RWPE1 (cell line): Measurements from ENCODE around the gene B3GALT5.
"Not testable (repeated sequence)": the region's sequence is repeated elsewhere in the genome, so short reads cannot be mapped to it uniquely, and the experiment has no call there.

Experiments
- CTCF ChIA-PET: fragments of 350-600 bp; sonication (Branson Sonifier 250); formaldehyde crosslinking; extraction: SDS; loops from one replicate; lab custom pipeline; 2021; lab: Yijun Ruan, JAX
- POLR2A ChIA-PET: fragments of 400-600 bp; formaldehyde crosslinking; extraction: SDS; loops from one replicate; lab custom pipeline; 2020; ENCODE audit warnings: antibody characterized with exemption; ENCODE audit not compliant: low non-redundant PET; lab: Yijun Ruan, JAX
- DNase-seq: peaks from one replicate; pipeline ENCODE4 v3.0.0; 2012; ENCODE audit warnings: low spot score
- H3K27ac ChIP-seq: fragments of 450-650 bp; 2 replicates; pipeline ENCODE4 v1.5.1; 2017
- CTCF ChIP-seq: fragments of 450-650 bp; conservative IDR thresholded peaks from 2 replicates; pipeline ENCODE4 v1.5.1; 2017; ENCODE audit warnings: low read depth, mild to moderate bottlenecking

Gene B3GALT5

DNA sequence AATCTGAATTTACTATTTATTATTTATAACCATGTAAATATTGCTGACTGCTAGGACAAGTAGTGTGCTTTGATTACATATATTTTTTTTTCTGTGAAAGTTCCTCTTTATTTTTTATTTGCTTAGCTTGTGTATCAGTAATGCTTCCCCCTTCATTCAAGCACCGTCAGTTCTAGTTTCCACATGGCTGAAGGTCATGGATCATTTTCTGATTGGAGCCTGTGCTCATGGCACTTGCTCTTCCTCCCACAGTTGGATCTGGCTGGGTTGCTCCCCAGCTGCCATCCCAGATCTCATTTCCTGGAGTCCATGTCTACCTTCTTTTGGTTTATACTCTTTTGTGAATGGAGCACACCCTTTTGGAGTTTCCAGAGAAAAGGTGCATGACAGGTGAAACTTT, 75.3 kb downstream of the B3GALT5 start:
- ChIA-PET POLR2A (no interaction called here), CTCF (no interaction called here)
- TF ChIP-seq CTCF = no peak
- H3K27ac ChIP-seq = no peak overlapping the region
- no peak for DNase-seq

GRCh38 chr21:39689860-39690259, 77.1 kb downstream of the B3GALT5 start:
- H3K27ac ChIP-seq, DNase-seq, CTCF ChIA-PET, POLR2A ChIA-PET: not testable (repeated sequence)

DNA sequence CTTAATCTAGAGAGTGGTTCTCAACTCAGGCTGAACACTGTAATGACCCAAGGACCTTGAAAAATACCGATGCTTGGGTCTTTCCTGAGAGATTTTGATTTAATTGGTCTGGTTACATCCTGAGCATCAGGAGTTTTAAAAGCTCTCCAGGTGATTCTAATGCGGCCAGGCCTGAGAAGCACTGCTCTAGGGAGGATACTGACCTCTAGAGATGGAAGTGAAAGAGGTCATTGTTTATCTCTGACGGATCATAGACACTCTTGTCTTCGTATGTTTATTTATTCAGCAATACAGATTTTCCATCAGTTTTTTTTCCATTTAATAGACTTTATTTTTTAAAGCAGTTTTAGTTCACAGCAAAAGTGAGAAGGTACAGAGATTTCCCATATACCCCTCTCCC, 77.7 kb downstream of the B3GALT5 start:
- no peak for DNase-seq
- no peak for TF ChIP-seq CTCF
- POLR2A ChIA-PET = no interaction called here
- CTCF ChIA-PET = no interaction called here
- H3K27ac ChIP-seq = no peak overlapping the region

GRCh38 chr21:39694750-39695149, 82.0 kb downstream of the B3GALT5 start:
- TF ChIP-seq CTCF = no peak
- ChIA-PET POLR2A (no interaction called here), CTCF (interaction anchor here (0.6 kb wide), 2 partner anchors 42 to 324 kb away, joined by 4 to 5 read pairs; no protein-coding TSS in a partner anchor)
- no peak overlapping the region for H3K27ac ChIP-seq
- DNase-seq = no peak

- H3K27ac ChIP-seq = no peak overlapping the region
- ChIA-PET CTCF (no interaction called here), POLR2A (no interaction called here)
- no peak for TF ChIP-seq CTCF
- no peak for DNase-seq
These were observed 83.5 kb downstream of the B3GALT5 start for GRCh38 chr21:39696196-39696595.

DNA sequence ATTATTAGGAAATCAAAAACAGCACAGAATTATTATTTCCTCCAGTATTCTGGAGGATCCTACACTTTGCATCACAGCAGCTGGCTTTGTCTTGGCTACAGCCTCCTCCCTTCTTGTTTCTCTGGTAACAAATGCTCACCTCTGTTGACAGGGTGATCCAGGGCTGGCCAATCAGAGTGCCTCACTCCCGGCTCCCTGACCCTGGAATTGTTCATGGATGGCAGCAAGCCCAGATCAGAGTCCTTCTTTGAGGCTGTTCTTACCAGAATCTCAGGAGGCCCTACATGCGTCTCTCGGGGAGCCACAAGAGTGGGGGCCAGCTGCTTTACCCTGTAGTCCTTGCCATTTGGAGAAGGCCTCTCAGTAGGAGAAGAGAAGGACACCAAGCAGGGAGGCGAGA, 83.9 kb downstream of the B3GALT5 start:
- H3K27ac ChIP-seq = no peak overlapping the region
- no peak for TF ChIP-seq CTCF
- DNase-seq = no peak
- CTCF ChIA-PET = no interaction called here
- POLR2A ChIA-PET = no interaction called here

DNA sequence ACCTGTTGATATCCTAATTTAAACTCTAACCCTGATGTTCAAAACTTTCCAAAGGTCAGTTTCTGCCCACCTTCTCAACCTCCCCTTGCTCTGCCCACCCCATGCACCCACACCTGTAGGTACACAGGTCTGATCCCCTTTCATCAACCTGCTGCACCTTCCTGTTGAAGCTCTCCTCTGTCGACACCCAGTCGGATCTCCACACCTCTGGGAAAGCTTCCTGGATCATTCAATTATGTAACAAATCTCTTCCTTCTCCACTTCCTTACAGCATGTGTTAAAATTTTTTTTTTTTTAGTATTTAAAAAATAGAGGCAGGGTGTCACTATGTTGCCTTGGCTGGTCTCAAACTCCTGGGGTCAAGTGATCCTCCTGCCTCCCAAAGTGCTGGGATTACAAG, 87.6 kb downstream of the B3GALT5 start:
- ChIA-PET CTCF (interaction anchor here (0.7 kb wide), 1 partner anchor 17 kb away, joined by 5 read pairs; no protein-coding TSS in a partner anchor), POLR2A (no interaction called here)
- TF ChIP-seq CTCF = no peak
- H3K27ac ChIP-seq = no peak overlapping the region
- DNase-seq = no peak
